Glutamatergic neuron (in vitro differentiated cells): ENCODE data around the gene RFX7. TPM values are rescaled to one million over a fixed set of nuclear protein-coding genes. Genes with fewer than 3 reads are reported as not detected.
A peak's percentile ranks its signal among the peaks of the same experiment; 100 is the strongest.

Experiments used
- DNase-seq: peaks from one replicate; pipeline ENCODE4 v3.0.0; 2022
- H3K27ac Mint-ChIP-seq: one replicate; pipeline ENCODE4 v1.8.0; 2020; ENCODE audit warnings: mild to moderate bottlenecking, mixed read lengths, inconsistent platforms; ENCODE audit not compliant: unreplicated experiment
- H3K27me3 Mint-ChIP-seq: one replicate; pipeline ENCODE4 v1.8.0; 2020; ENCODE audit warnings: mild to moderate bottlenecking, moderate library complexity, mixed read lengths, inconsistent platforms; ENCODE audit not compliant: unreplicated experiment
- H3K36me3 Mint-ChIP-seq: one replicate; pipeline ENCODE4 v1.8.0; 2020; ENCODE audit warnings: mild to moderate bottlenecking, mixed read lengths, inconsistent platforms; ENCODE audit not compliant: unreplicated experiment
- H3K4me1 Mint-ChIP-seq: one replicate; pipeline ENCODE4 v1.8.0; 2020; ENCODE audit warnings: mild to moderate bottlenecking, low read depth, mixed read lengths, inconsistent platforms; ENCODE audit not compliant: unreplicated experiment
- H3K4me3 Mint-ChIP-seq: one replicate; pipeline ENCODE4 v1.8.0; 2020; ENCODE audit warnings: mild to moderate bottlenecking, mixed read lengths, inconsistent platforms; ENCODE audit not compliant: unreplicated experiment
- H3K9me3 Mint-ChIP-seq: one replicate; pipeline ENCODE4 v1.8.0; 2020; ENCODE audit warnings: mild to moderate bottlenecking, moderate library complexity, mixed read lengths, inconsistent platforms; ENCODE audit not compliant: unreplicated experiment
- total RNA-seq: library from RNA; stranded (reverse); fragmentation: NEBNext Ultra II Directional; extraction: Animal tissue kit (Norgen Biotek cat#: 25700); gene quantifications from one replicate; pipeline ENCODE4 v1.2.1, GENCODE V29; 2021; ENCODE audit not compliant: unreplicated experiment
- TF ChIP-seq, protein P1 (sequence below): fragments of 200-600 bp; sonication (generic); IDR thresholded peaks from one replicate; pipeline ENCODE4 v1.5.0; 2021; ENCODE audit not compliant: partially characterized antibody, unreplicated experiment

Gene RFX7
- total RNA-seq, 1 donor from 2014 or later: 34.1 TPM

DNA sequence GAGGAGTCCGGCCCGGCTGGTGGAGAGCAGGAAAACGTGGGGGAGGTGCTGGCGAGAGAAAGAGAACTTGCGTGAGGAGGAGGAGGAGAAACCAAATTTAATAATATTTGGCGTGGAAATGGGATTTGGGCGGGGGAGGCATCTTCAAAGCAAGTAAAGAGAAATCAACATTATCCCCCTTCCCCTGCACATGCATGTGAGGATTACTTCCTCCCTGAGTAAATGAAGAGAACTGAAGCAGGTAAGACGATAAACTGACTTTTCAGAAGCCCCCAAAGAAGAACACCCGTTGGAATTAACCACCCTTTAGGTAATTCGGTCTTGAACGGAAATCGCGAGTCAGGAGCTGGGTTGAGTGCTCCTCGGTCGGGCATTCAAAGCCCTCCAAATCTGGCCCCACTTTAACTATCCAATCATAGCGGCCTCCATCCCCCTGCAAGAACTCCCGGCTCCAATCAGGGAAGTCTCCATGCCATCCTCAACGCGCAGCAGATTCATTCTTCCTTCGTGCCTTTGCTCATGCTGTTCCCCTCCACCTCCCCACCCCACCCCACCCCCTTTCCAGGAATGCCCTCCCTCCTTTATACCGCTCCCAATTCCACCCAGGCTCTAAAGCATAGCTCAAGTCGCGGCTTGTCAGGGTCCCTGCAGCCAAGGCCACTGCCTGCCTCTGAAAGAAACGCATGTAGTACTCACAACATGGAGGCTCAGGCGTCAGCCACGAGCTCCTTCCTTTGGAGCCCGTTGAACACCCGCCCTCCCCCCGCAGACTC lies 545 bp upstream of the RFX7 start:
- H3K4me3 Mint-ChIP-seq: peak overlapping the region; percentile 95
- H3K36me3 Mint-ChIP-seq: no peaks in the 10 kb centered on the region
- H3K4me1 Mint-ChIP-seq: peaks cover 15% of the 10 kb centered on the region
- peaks cover 8% of the 10 kb centered on the region for H3K9me3 Mint-ChIP-seq
- peak overlapping the region; percentile 94 for H3K27ac Mint-ChIP-seq
- DNase-seq: peak; percentile 45
- H3K27me3 Mint-ChIP-seq: peaks cover 8% of the 10 kb centered on the region
- TF ChIP-seq, protein P1, sequence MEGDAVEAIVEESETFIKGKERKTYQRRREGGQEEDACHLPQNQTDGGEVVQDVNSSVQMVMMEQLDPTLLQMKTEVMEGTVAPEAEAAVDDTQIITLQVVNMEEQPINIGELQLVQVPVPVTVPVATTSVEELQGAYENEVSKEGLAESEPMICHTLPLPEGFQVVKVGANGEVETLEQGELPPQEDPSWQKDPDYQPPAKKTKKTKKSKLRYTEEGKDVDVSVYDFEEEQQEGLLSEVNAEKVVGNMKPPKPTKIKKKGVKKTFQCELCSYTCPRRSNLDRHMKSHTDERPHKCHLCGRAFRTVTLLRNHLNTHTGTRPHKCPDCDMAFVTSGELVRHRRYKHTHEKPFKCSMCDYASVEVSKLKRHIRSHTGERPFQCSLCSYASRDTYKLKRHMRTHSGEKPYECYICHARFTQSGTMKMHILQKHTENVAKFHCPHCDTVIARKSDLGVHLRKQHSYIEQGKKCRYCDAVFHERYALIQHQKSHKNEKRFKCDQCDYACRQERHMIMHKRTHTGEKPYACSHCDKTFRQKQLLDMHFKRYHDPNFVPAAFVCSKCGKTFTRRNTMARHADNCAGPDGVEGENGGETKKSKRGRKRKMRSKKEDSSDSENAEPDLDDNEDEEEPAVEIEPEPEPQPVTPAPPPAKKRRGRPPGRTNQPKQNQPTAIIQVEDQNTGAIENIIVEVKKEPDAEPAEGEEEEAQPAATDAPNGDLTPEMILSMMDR: no peak

DNA sequence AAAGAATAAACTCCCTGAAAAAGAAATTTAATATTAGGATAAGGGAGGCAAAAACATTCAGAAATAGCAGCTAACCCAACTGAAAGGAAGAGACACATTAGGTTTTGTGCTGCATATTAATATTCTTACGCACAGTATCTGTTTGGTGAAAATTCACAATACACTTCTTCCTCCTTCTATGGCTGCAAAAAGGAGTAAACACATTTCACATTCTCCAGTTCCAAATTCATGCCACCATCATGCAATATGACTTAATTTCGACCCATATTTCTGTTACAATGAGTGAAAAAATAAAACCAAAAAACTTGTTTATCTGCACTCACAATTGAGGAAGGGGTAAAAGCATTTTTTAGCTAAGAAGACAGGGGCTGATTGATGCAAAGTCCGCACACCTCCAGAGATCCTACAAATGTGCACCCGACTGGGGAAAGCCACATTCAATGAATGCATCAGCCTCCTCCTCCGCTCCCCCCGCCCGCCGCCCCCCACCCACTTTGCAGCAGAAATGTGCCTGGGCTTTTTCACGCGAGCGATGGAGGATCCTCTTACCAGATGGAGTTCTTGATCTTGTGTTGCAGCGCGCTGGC lies 1.0 kb downstream of the RFX7 start:
- TF ChIP-seq, protein P1: no peak
- no peaks in the 10 kb centered on the region for H3K36me3 Mint-ChIP-seq
- peaks cover 8% of the 10 kb centered on the region for H3K27me3 Mint-ChIP-seq
- peaks cover 8% of the 10 kb centered on the region for H3K9me3 Mint-ChIP-seq
- H3K27ac Mint-ChIP-seq: peak overlapping the region; percentile 95
- H3K4me3 Mint-ChIP-seq: peak overlapping the region; percentile 99
- DNase-seq: peak; percentile 72
- peaks cover 15% of the 10 kb centered on the region for H3K4me1 Mint-ChIP-seq

DNA sequence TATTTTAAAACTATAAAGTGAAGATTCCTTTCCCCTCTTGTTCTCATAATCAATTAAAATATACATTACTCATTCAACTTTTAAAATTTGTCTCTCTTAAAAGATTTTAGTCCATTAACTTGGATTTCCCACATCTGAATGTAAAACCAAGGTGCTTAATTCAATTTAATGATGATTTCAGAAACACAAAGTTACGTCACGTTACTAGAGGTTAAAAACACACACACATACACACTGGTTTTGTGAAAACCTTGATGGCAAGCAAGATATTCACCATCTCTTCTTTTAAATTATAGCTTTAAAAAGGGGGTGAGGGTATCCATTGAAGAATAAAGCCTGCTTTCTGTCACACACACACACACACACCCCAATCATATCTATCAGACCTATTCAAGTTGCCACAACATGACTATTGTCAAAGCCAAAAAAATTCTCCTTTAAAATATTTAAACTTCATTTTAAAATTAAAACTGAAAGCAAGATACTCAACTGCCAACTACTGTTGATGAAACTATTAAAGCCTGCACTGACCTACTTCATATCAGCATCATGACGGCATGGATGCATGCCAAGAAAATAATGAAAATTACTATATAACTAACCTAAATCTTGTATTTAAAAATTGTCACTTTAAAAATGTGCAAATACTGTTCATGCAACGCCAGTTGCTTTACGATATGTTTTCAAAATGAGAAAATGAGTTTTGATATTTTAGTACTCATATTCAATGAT lies 2.1 kb downstream of the RFX7 start:
- Mint-ChIP-seq H3K4me1 (peaks cover 17% of the 10 kb centered on the region), H3K27ac (peak overlapping the region; percentile 12), H3K9me3 (peaks cover 8% of the 10 kb centered on the region), H3K36me3 (no peaks in the 10 kb centered on the region), H3K27me3 (peaks cover 8% of the 10 kb centered on the region), H3K4me3 (peak overlapping the region; percentile 99)
- no peak for DNase-seq
- TF ChIP-seq, protein P1: no peak

DNA sequence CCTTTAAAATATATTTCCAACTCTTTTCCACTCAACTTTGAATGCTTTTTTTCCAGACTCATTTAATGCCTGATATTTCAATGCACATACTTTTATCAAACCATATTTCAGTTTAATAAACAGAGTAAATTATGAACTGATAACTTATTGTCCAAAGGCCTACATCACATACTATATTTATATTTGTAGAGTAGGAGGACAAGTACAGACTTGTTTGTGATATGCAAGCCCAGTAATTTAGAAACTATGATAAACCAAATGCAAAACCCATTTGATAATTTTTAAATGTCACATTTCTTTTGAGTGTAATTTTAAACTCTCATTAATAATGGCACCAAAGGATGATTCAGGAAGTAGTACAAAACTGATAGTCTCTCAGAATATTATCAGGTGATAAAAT lies 3.3 kb downstream of the RFX7 start:
- Mint-ChIP-seq H3K9me3 (peaks cover 8% of the 10 kb centered on the region), H3K4me3 (no peak overlapping the region), H3K36me3 (no peaks in the 10 kb centered on the region), H3K27me3 (peaks cover 6% of the 10 kb centered on the region), H3K4me1 (peaks cover 13% of the 10 kb centered on the region), H3K27ac (no peak overlapping the region)
- TF ChIP-seq, protein P1: no peak
- DNase-seq: no peak
